ENCODE results near the gene PHF2. TPM values are rescaled to one million over a fixed set of nuclear protein-coding genes. Genes with fewer than 3 reads are reported as not detected.

The PHF2 gene
- total and polyA plus RNA-seq, 9 of the 15 experiments (the other 6 are each of a cell fraction or from before 2014, with no cell fraction given): 0.37 to 14.4 (median 8.1) TPM

DNA sequence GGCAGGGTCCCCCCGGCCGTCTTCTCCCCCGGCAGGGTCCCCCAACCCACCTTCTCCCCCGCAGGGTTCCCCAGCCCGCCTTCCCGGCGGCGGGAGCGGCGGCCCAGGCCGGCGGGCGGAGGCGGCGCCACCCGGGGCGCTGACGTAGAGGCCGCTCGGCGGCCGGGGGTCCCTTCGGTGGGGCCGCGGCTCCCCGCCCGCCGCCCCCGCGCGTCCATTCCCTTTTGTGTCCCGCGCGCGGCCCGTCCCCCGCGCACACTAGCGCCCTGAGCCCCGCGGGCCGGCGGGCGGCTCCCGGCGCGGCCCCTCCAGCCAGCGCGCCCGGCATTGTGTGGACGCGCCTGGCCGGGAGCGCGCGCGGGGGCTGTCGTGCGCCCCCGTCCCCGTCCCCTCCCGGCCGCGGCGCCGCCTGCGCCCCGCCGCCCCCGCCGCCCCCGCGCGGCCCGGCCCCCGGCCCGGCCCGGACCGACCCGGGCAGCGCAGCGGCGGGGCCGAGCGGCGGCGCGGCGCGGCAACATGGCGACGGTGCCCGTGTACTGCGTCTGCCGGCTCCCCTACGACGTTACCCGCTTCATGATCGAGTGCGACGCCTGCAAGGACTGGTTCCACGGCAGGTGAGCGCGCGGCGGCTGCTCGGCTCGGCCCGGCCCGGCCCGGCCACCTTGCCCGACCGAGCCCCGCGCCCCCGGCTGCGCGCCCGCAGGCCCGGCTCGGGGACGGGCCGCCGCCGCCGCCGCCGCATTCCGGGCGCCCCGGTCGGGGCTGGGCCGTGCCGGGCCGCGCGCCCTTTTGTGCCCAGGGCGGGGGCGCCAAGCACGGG is at the start of gene PHF2 (continued):
- no peak for TF ChIP-seq HNRNPL (IDR thresholded peaks at IDR 0.05; ENCODE audit: low read depth, low read length)
- TF ChIP-seq, protein P1, sequence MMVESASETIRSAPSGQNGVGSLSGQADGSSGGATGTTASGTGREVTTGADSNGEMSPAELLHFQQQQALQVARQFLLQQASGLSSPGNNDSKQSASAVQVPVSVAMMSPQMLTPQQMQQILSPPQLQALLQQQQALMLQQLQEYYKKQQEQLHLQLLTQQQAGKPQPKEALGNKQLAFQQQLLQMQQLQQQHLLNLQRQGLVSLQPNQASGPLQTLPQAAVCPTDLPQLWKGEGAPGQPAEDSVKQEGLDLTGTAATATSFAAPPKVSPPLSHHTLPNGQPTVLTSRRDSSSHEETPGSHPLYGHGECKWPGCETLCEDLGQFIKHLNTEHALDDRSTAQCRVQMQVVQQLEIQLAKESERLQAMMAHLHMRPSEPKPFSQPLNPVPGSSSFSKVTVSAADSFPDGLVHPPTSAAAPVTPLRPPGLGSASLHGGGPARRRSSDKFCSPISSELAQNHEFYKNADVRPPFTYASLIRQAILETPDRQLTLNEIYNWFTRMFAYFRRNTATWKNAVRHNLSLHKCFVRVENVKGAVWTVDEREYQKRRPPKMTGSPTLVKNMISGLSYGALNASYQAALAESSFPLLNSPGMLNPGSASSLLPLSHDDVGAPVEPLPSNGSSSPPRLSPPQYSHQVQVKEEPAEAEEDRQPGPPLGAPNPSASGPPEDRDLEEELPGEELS (CRISPR knock-in tag; IDR thresholded peaks at IDR 0.05; ENCODE audit: borderline replicate concordance): no peak
- TF ChIP-seq ZC3H4 (CRISPR knock-in tag; IDR thresholded peaks at IDR 0.05; ENCODE audit: borderline replicate concordance): no peak
- TF ChIP-seq, protein P2, sequence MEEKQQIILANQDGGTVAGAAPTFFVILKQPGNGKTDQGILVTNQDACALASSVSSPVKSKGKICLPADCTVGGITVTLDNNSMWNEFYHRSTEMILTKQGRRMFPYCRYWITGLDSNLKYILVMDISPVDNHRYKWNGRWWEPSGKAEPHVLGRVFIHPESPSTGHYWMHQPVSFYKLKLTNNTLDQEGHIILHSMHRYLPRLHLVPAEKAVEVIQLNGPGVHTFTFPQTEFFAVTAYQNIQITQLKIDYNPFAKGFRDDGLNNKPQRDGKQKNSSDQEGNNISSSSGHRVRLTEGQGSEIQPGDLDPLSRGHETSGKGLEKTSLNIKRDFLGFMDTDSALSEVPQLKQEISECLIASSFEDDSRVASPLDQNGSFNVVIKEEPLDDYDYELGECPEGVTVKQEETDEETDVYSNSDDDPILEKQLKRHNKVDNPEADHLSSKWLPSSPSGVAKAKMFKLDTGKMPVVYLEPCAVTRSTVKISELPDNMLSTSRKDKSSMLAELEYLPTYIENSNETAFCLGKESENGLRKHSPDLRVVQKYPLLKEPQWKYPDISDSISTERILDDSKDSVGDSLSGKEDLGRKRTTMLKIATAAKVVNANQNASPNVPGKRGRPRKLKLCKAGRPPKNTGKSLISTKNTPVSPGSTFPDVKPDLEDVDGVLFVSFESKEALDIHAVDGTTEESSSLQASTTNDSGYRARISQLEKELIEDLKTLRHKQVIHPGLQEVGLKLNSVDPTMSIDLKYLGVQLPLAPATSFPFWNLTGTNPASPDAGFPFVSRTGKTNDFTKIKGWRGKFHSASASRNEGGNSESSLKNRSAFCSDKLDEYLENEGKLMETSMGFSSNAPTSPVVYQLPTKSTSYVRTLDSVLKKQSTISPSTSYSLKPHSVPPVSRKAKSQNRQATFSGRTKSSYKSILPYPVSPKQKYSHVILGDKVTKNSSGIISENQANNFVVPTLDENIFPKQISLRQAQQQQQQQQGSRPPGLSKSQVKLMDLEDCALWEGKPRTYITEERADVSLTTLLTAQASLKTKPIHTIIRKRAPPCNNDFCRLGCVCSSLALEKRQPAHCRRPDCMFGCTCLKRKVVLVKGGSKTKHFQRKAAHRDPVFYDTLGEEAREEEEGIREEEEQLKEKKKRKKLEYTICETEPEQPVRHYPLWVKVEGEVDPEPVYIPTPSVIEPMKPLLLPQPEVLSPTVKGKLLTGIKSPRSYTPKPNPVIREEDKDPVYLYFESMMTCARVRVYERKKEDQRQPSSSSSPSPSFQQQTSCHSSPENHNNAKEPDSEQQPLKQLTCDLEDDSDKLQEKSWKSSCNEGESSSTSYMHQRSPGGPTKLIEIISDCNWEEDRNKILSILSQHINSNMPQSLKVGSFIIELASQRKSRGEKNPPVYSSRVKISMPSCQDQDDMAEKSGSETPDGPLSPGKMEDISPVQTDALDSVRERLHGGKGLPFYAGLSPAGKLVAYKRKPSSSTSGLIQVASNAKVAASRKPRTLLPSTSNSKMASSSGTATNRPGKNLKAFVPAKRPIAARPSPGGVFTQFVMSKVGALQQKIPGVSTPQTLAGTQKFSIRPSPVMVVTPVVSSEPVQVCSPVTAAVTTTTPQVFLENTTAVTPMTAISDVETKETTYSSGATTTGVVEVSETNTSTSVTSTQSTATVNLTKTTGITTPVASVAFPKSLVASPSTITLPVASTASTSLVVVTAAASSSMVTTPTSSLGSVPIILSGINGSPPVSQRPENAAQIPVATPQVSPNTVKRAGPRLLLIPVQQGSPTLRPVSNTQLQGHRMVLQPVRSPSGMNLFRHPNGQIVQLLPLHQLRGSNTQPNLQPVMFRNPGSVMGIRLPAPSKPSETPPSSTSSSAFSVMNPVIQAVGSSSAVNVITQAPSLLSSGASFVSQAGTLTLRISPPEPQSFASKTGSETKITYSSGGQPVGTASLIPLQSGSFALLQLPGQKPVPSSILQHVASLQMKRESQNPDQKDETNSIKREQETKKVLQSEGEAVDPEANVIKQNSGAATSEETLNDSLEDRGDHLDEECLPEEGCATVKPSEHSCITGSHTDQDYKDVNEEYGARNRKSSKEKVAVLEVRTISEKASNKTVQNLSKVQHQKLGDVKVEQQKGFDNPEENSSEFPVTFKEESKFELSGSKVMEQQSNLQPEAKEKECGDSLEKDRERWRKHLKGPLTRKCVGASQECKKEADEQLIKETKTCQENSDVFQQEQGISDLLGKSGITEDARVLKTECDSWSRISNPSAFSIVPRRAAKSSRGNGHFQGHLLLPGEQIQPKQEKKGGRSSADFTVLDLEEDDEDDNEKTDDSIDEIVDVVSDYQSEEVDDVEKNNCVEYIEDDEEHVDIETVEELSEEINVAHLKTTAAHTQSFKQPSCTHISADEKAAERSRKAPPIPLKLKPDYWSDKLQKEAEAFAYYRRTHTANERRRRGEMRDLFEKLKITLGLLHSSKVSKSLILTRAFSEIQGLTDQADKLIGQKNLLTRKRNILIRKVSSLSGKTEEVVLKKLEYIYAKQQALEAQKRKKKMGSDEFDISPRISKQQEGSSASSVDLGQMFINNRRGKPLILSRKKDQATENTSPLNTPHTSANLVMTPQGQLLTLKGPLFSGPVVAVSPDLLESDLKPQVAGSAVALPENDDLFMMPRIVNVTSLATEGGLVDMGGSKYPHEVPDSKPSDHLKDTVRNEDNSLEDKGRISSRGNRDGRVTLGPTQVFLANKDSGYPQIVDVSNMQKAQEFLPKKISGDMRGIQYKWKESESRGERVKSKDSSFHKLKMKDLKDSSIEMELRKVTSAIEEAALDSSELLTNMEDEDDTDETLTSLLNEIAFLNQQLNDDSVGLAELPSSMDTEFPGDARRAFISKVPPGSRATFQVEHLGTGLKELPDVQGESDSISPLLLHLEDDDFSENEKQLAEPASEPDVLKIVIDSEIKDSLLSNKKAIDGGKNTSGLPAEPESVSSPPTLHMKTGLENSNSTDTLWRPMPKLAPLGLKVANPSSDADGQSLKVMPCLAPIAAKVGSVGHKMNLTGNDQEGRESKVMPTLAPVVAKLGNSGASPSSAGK (IDR thresholded peaks at IDR 0.05): no peak
- TF ChIP-seq ARID1B (IDR thresholded peaks at IDR 0.05): no peak
- TF ChIP-seq ETV5 (CRISPR knock-in tag; IDR thresholded peaks at IDR 0.05; ENCODE audit: low read depth): no peak
- no peak for TF ChIP-seq RBM39 (optimal IDR thresholded peaks at IDR 0.05; ENCODE audit: low read depth, low read length)
- no peak for TF ChIP-seq PML (IDR thresholded peaks at IDR 0.05; ENCODE audit: low read length)
- TF ChIP-seq ZNF277 (CRISPR knock-in tag; IDR thresholded peaks at IDR 0.05; ENCODE audit: borderline replicate concordance): no peak
- TF ChIP-seq ATF7 (IDR thresholded peaks at IDR 0.05): no peak
- TF ChIP-seq HOXB6 (CRISPR knock-in tag; IDR thresholded peaks at IDR 0.05; ENCODE audit: borderline replicate concordance): no peak
- TF ChIP-seq ZNF263 (CRISPR knock-in tag; IDR thresholded peaks at IDR 0.05; ENCODE audit: borderline replicate concordance): no peak
- no peak for TF ChIP-seq NCOA4 (IDR thresholded peaks at IDR 0.05; ENCODE audit: partially characterized antibody)
